HG03442 (cell line): ENCODE data around the gene CEP89.
"Not testable (repeated sequence)": the region's sequence is repeated elsewhere in the genome, so short reads cannot be mapped to it uniquely, and the experiment has no call there.

Source experiments
- ATAC-seq: cut with Tn5 transposase; IDR thresholded peaks from one replicate; pipeline ENCODE4 v1.9.1; 2021; ENCODE audit warnings: mild to moderate bottlenecking, moderate library complexity; ENCODE audit not compliant: unreplicated experiment

CEP89 gene

DNA sequence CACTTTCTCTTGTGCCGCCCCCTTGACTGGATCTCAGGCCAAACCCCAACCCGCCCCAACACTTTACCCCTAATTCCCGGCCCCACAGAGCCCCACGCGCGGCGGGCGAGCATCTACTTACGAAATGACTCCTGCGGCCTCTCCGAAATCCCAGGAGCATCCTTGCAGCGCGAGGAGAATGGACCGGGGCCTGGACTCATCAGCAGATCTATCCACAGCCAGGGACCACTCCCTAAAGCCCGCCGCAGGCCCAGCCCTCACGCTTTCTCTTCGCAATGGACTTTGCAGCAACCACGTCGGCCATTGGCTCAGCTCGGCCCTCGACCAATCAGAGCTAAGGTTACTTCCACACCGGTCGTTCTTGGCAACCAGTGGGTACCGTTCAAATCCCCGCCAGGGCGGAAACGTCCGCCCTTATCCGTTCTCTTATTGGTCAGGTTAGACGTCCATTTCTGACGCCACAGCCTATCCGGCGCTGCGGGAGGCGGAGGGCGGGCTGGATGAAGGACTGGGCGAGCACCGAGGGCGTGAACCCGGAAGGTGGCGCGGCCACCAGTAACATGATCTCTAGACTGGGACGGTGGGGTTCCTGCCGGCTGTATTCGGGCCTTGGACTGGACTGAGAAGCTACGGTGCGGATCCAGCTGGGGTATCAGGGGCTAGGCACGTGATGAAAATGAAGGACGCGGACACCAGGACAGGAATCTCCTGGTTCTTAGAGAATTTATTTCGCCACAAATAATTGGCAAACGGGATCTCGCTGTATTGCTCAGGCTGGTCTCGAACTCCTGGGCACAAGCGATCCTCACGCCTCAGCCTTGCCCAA lies at the start of gene CEP89, which contains the start of gene FAAP24:
TSS of gene CEP89 (minus strand) at position 244 of the 826 bp plus-strand sequence. CDS start at position 160, 84 bp downstream.
TSS of gene FAAP24 (plus strand) at position 528 of the 826 bp plus-strand sequence. CDS start 955 bp downstream, outside the sequence.
- ATAC-seq = peak; percentile 99

DNA sequence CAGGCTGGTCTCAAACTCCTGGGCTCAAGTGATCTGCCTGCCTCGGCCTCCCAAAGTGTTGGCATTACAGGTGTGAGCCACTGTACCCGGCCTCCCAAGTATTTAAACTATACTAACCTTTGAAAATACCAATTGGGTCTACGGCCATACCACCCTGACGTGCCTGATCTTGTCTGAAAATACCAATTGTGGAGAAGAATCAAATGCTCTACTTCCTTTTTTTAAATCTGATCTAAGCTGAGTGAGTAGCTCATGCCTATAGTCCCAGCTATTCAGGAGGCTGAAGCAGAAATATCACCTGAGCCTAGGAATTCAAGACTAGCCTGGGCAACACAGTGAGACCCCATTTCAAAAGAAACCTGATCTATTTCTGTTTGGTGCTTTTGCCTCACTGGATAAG lies 39.1 kb upstream of the CEP89 start:
- not testable (repeated sequence) for ATAC-seq

DNA sequence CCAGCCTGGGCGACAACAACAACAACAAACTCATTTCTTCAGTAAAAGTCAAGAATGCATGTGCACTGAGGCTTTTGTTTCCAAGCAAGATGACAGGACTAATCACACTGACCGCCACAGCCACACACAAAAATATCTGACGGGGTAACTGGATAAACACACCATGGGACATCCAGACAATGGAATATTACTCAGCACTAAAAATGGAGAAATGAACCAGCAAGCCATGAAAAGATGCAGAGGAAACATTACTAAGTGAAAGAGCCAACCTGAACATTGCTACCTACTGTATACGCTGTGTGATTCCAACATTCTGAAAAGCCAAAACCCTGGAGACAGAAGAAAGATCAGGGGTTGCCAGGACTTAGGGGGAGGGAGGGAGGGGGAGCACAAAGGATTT lies 37.0 kb upstream of the CEP89 start:
- ATAC-seq = no peak

DNA sequence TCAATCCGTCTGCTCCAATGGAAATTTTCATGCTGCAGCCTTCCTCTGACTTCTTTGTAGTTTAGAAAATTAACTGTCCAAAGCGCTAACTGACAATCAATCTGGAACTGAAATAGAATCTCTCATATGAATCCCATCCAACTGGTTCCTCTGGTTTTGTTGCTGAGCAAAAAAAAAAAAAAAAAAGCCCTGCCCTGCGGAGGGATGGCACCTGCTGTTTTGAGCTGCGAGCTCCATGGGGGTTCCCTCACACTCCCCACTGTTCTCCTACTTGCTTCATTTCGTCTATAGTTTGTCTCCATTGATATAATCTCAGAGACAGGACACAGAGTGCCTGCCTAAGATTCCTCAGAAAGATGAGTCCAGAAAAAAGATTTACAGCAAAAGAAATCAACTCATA lies 33.7 kb upstream of the CEP89 start:
- no peak for ATAC-seq

DNA sequence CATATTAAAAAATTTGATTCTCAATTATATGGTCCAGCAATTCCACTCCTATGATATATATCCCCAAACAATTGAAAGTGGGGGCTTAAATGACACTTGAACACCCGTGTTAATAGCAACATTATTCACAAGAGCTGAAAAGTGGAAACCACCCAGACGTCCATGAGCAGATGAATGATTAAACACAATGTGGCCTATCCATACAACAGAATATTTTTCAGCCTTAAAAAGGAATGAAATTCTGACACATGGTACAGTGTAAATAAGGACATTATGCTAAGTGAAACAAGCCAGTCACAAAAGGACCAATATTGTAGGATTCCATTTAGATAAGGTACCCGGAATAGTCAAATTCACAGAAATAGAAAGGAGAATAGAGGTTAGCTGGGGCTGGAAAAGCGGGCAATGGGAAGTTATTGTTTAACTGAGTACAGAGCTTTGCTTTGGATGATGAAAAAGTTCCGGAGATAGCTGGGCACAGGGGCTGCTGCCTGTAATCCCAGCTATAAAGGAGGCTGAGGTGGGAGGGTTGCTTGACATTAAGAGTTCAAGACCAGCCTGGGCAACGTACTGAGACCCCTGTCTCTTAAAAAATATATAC lies 31.8 kb upstream of the CEP89 start:
- not testable (repeated sequence) for ATAC-seq

DNA sequence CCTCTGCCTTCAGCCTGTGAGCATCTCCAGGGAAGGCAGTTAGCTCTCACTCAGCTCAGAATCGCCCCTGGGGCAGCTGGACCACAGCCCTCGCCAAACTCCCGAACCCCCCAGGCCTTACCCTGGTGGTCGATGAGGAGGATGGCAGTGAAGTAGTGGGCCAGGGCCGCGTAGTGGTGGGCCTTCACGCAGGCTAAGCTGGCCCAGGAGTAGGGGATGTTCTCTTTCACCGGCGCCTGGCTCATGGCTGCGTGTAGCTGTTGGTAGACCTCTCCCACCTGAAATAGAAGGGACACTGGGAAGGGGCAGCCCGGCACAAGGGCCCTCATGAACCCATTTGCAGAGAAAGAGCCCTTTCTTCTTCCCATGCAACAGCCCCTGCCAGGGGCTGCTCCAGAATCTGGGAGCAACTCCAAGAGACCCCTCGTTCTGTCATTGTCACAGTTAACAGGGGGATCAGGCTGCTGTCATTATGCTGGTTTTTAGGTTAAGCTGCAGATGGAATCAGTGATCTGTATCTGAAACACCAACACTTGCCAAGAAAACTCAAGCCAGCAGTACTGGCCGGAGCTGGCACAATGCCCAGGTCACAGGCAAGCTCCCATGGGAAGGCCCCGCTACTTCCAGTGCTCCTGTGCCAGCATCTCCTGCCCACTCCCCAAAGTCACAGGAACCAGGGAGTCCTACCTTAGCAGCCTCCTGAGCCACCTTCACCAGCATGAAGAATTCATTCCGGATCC lies 30.5 kb upstream of the CEP89 start:
- not testable (repeated sequence) for ATAC-seq

DNA sequence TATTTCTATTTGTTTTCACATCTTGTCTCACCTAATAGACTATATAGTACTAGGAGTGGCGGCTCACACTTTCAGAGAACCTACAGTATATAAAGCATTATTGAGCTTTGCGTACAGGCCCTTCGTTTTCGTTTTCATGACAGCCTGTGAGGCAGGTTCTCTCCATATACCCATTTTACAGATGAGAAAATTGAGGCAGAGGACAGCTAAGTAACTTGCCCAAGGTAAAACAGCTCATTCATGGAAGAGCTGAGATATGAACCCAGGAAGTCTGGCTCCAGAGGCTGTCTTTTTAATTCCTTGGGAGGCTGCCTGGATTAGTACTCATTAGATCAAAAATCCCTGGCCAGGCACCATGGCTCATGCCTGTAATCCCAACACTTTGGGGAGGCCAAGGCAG lies 29.2 kb upstream of the CEP89 start:
- no peak for ATAC-seq

DNA sequence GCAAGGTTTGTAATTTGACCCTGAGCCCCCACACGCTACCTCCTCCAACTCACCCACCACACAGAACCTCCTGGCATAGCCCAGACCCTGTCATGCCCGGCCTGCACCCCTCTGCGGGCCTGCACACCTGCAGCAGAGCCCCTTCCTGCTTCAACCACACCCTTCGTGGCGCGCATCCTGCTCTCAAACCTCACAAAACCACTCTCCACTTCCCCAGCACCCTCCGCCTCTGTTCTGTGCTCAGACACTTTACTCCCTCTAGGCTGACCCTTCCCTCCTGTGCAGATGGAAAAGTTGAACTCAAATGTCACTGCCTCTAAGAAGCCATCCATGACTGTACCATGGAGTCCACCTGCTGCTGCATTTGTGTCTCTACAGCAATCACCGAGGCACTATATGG lies 28.8 kb upstream of the CEP89 start:
- ATAC-seq = no peak

DNA sequence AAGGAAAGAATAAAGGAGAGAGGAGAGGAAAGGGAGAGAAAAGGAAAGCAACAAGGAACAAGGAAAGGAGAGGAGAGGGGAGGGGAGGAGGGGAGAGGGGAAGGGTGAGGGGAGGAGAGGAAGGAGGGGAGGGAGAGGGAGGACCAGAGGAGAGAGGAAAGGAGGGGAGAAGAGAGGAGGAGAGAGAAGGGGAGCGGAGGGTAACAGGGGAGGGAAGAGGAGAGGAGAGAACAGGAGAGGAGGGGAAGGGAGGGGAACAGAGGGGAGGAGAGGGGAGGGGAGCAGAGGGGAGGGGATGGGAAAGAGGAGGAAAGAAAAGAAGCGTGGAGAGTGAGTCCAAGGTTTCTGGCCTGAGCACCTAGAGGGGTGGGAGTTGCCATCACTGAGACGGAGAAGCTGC lies 27.0 kb upstream of the CEP89 start:
- ATAC-seq = no peak

DNA sequence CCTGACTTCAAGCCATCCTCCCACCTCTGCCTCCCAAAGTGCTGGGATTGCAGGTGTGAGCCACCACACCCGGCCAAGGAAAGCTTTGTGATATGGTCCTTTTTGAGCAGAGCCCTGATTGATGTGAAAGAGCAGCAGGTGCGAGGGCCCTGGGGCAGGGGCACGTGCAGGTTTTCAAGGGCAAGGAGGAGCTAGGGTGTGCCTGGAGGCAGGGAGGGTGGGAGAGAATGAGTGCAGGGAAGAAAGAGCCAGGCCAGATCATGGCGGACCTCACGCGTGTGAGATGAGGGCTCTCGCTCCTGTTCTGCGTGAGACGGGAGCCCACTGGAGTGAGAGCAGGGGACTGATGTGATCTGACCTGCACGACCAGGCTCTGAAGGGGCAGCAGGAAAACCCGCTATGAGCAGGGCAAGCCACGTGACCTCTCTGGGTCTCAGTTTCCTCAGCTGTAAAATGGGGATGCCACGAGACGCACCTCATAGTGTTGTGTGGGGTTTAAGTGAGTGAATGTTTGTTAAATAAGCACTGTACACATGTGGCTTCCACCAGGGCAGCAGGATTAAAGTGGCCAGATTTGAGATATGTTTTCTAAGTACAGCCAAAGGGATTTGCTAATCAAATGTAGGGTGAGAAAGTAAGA lies 26.1 kb upstream of the CEP89 start:
- no peak for ATAC-seq

DNA sequence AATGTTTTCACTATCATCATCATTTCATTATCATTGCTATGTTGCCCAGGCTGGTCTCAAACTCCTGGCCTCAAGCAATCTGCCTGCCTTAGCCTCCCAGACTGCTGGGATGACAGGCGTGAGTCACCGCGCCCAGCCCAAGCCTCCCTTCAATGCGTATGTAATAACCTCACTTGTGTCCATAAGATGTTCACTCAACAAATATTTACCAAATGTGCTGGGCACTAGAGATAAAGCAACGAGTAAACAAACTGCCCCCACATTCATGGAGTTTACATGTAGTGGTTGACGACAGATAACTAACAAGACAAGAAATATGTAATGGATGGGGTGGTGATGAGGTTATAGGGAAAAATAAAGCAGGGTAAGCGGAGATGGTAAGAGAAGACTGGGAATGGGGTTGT lies 25.3 kb upstream of the CEP89 start:
- not testable (repeated sequence) for ATAC-seq

DNA sequence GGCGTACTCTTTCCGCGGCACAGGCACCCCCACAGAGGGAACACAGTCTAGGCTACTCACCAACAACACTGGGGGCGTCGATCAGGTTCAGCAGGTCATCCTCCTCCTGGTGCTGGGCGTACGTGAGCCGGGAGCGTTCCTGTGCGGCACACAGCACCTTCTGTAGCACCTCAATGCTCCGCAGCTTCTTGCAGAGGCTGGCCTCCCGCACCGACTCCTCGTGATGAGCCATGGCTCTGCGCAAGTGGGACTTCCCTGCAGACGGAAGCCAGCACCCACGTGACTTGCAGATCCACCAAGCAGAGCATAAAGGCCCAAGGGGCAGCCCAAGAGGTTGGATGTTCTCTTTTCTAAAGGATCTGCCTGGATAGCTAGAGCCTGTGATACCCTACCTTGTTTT lies 24.2 kb upstream of the CEP89 start:
- not testable (repeated sequence) for ATAC-seq

DNA sequence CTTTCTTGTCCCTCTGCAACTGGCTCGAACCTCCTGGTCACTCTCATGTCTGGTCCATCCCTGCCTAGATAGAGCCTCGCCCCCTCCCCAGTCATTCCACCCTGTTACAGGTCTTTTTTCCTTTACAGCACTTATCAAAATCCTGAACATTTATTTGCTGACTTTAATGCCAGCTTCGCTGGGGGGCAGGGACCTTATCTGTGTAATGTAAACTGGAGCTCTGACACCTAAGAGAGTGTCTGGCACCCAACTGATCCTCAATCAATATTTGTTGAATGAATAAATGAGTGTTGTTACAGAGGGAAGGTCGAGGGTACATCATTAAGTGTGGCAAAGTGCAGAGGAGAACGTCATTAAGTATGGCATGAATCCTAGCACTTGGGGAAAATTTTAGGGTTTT lies 17.0 kb upstream of the CEP89 start:
- no peak for ATAC-seq

DNA sequence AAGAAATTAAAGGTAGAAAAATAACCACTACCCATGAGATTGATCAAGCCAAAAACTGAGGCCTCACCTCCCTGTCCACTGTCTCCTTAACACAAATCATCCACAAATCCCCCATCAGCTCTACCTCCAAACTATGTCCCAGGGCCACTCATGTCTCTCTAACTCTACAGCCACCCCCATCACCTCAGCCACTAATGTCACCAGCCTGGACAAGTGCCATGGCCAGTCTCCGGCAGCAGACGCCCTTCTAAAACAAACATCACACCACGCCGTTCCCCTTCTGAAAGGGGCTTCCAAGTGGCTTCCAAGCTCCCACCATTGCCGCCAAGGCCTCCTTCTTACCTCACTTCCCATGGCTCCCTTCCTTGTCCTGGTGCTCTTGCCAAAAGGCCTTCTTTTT lies 16.5 kb upstream of the CEP89 start:
- ATAC-seq = not testable (repeated sequence)

DNA sequence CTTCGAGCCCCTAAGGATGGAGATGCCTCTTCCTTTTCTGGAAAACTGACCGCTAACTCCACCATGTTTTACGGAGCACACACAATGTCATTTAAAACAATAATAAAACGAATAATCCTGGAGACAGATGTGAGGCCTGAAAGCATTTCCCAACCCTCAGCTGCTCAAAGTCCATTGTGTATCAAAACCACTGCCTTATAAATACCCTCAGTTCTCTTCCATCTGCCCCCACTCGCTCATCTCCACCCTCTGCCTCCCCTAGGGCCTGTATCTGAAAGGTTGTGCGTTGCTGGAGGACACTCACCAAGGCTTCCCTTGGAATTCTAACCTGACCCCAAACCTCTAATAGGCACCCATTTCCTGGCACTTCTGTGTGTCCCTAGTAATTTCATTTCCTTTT lies 10.7 kb upstream of the CEP89 start:
- not testable (repeated sequence) for ATAC-seq

DNA sequence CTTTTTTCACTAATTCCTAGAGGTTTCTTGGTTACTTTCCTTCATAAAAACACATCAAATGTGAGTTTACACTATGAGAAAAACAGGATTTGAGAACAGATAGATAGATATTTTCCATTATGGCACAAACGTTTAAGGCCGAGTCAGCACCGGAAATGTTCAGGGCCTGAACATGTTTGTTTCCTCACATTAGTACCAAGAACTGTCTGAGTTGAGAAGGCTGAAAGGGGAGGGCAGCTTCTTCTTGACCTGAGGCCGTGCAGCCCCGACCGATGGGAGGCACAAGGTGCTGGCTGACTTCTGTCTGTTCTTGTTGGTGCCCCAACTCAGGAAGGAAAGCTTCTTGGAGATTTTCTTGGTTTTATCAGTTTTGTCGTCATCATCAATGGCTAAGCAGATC lies 8.0 kb upstream of the CEP89 start:
- ATAC-seq = not testable (repeated sequence)

DNA sequence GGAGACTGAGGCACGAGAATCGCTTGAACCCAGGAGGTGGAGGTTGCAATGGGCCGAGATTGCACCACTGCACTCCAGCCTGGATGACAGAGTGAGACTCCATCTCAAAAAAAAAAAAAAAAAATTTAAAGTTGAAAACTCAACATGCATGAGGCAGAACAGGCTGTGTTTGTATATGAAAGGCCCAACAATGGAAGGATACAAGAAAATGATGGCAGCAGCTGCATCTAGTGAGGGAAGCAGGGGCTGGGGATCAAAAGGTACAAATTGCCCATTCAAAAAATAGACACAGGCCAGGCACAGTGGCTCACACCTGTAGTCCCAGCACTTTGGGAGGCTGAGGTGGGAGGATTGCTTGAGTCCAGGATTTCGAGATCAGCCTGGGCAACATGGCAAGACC lies 6.1 kb upstream of the CEP89 start:
- not testable (repeated sequence) for ATAC-seq

DNA sequence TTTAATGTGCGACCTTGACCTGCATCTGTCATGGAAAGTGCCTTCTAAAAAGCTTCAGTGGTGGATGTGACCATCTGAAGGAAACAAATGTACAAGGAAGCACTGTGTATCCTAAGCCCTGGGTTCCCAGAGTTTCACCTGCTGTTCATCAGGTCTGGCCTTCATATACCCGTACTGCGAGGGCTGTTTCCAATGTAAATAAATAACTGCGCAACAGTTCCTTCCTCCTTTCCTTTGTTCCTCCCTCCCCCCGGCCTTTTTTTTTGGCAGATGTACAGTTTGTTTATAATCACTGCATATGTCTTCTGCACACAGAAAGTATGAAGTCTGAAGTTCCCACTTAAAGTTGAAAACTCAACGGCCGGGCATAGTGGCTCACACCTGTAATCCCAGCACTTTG lies 5.5 kb upstream of the CEP89 start:
- no peak for ATAC-seq

DNA sequence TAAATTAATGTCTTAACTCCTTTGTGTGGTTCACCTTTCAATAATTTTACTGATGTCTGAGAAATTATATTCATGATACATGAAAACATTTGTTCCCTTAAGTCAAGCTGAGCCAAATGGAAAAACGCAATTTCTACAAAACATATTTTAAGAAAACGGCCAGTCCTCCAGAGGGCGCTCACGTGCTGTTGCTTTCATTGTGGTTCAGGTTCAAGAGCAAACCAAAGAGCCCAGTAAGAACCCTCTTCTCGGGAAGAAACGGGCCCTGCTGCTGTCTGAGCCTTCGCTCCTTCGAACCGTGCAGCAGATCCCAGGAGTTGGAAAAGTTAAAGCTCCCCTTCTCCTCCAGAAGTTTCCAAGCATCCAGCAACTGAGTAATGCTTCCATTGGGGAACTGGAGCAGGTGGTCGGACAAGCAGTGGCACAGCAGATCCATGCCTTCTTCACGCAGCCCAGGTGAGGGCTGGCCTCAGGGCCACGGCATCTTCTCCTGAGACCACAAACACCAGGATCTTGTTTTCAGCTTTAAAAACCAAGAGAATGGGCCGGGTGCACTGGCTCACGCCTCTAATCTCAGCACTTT lies 4.6 kb upstream of the CEP89 start:
- no peak for ATAC-seq

DNA sequence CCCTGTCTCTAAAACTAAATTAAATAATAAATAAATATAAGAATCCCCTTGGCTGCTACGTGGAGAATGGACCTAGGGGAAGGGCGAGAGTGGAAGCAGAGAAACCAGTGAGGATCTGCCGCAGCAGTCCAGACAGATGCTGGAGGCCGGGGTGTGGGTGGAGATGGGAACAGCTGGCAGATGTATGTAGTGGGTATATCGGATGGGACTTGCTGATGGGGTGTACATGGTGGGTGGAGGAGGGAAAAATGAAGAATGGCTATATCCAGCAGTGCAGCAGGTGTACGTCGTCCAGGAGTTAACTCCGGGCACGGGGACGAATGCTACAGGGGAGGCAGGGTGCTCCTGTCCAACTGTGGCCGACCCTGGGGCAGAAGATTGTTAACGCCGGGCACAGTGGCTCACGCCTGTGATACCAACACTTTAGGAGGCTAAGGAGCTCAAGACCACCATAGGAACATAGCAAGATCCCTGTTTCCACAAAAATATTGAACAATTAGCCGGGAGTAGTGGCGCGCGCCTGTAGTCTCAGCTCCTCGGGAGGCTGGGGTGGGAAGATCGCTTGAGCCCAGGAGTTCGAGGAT lies 654 bp downstream of the CEP89 start:
- no peak for ATAC-seq
